Measurements from ENCODE around the gene ARFIP2. TPM values are rescaled to one million over a fixed set of nuclear protein-coding genes. Genes with fewer than 3 reads are reported as not detected.

The ARFIP2 gene
- total and polyA plus RNA-seq, 10 donors = 23.4 to 72.7 (median 36.1) TPM

DNA sequence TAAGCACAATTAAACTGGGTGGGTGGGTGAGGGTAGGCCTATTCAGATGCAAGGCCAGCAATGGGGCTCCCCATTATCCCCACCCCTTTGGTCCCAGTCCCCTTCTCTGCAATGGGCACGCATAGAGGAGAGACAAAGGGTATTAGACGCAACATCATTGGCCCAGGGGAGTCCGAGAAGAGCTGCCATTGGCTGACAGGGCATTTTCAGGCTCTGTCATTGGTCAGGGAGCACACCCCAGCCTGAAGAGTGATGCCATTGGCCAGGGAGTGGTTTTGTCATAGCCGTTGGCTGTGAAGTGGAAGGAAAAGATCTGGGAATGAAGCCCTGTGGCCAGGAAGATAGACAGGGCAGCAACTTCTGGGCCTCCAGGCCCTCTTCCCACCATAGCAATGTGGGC lies 4.6 kb downstream of the ARFIP2 start:
- H3K9me3 ChIP-seq = no peaks in the 10 kb centered on the region
- no peak overlapping the region for H3K27ac ChIP-seq
- no peak for DNase-seq
- intact Hi-C loops (cut with DNase I; ENCODE audit: low total_unique reads) = no loop called here
- peaks cover 0 to 35% (median 25%) of the 10 kb centered on the region in 6 donors for H3K36me3 ChIP-seq
- TF ChIP-seq, protein P1, sequence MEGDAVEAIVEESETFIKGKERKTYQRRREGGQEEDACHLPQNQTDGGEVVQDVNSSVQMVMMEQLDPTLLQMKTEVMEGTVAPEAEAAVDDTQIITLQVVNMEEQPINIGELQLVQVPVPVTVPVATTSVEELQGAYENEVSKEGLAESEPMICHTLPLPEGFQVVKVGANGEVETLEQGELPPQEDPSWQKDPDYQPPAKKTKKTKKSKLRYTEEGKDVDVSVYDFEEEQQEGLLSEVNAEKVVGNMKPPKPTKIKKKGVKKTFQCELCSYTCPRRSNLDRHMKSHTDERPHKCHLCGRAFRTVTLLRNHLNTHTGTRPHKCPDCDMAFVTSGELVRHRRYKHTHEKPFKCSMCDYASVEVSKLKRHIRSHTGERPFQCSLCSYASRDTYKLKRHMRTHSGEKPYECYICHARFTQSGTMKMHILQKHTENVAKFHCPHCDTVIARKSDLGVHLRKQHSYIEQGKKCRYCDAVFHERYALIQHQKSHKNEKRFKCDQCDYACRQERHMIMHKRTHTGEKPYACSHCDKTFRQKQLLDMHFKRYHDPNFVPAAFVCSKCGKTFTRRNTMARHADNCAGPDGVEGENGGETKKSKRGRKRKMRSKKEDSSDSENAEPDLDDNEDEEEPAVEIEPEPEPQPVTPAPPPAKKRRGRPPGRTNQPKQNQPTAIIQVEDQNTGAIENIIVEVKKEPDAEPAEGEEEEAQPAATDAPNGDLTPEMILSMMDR (IDR thresholded peaks at IDR 0.05 in 8 of 11, conservative IDR thresholded peaks at IDR 0.05 in 3 of 11) = no peak
- no peak for TF ChIP-seq POLR2AphosphoS5 (IDR thresholded peaks at IDR 0.05)
- TF ChIP-seq POLR2A (IDR thresholded peaks at IDR 0.05) = no peak
- peaks cover 15 to 55% (median 42%) of the 10 kb centered on the region in 6 donors for H3K4me1 ChIP-seq
- 92 to 100% (median 97%) methylated on average over 4 of the region's 4 CpGs for WGBS, 5 donors
- no peaks in the 10 kb centered on the region for H3K27me3 ChIP-seq (replicated peaks in 1 of 7)
- no peak overlapping the region for H3K4me3 ChIP-seq

DNA sequence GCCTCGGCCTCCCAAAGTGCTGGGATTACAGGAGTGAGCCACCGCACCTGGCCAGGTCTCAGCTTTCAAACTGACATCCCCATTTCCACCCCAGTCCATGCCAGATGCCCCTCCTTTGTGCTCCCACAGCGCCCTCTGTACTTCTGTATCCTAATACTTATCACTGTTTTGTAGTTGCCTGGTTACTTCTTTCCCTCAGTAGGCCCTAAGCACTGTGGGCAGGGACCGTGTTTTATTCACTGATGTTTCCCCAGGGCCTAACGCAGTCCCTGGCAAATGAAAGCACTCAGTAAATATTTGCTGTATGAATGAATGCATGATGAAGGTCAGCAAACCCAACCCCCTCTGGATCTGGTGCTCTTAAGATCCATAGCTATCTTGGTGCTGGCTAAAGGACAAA lies 5.2 kb downstream of the ARFIP2 start:
- Histone ChIP-seq H3K9me3 (no peaks in the 10 kb centered on the region), H3K36me3 (peaks cover 0 to 35% (median 25%) of the 10 kb centered on the region in 6 donors), H3K27me3 (replicated peaks in 1 of 7) (no peaks in the 10 kb centered on the region), H3K27ac (peak overlapping the region in 1 of 8 donors; percentile 16), H3K4me3 (no peak overlapping the region), H3K4me1 (peaks cover 15 to 53% (median 41%) of the 10 kb centered on the region in 6 donors)
- no peak for DNase-seq
- intact Hi-C loops (cut with DNase I; ENCODE audit: low total_unique reads) = no loop called here
- no peak for TF ChIP-seq POLR2A (IDR thresholded peaks at IDR 0.05)
- TF ChIP-seq POLR2AphosphoS5 (IDR thresholded peaks at IDR 0.05) = peak in 1 of 3 donors; percentile 12
- TF ChIP-seq, protein P1 (IDR thresholded peaks at IDR 0.05 in 8 of 11, conservative IDR thresholded peaks at IDR 0.05 in 3 of 11) = no peak
- WGBS, 5 donors = 89 to 92% (median 91%) methylated on average over 5 of the region's 5 CpGs

DNA sequence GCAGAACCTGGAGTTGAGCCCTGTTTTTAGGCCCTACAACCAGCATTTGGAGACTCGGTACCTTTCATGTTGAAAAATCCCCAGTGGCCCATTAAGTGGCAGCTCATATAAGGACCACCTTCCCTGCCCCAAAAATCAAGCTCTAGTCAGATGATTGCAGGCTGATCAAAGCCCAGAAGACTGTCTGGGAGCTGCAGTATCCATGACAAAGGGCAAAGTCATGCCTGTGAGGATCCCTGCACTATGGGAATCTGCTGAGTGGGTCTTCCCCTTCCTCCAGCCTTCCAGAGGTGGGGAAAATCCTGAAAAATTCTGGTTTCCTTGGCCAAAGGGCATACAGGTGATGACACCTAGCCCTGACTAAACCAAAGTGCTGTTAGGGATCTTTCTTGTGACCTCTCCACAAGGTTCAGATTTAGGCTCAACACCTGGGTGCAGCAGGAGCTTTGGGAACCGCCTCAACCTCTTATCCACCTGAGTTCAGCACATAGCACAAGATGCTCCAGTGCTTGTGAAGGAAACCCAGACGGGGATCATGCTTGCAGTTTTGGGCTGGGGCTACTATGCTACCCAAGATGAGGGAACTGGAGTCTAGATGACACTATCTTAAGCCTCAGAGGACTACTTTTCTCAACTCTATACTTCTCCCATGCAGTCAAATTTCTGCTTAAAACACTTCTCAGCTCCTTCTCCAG lies 6.2 kb downstream of the ARFIP2 start:
- H3K4me3 ChIP-seq = peak overlapping the region in 1 of 8 donors; percentile 90
- peaks cover 8 to 45% (median 33%) of the 10 kb centered on the region in 6 donors for H3K4me1 ChIP-seq
- WGBS, 5 donors = 59 to 84% (median 77%) methylated on average over 3 of the region's 3 CpGs
- no peak for DNase-seq
- H3K9me3 ChIP-seq = no peaks in the 10 kb centered on the region
- peaks cover 0 to 35% (median 25%) of the 10 kb centered on the region in 6 donors for H3K36me3 ChIP-seq
- intact Hi-C loops (cut with DNase I; ENCODE audit: low total_unique reads) = no loop called here
- no peaks in the 10 kb centered on the region for H3K27me3 ChIP-seq (replicated peaks in 1 of 7)
- TF ChIP-seq POLR2AphosphoS5 (IDR thresholded peaks at IDR 0.05) (no peak), POLR2A (IDR thresholded peaks at IDR 0.05) (no peak)
- TF ChIP-seq, protein P1 (IDR thresholded peaks at IDR 0.05 in 8 of 11, conservative IDR thresholded peaks at IDR 0.05 in 3 of 11) = no peak
- H3K27ac ChIP-seq = peak overlapping the region; percentile 1 to 93 (median 89)

DNA sequence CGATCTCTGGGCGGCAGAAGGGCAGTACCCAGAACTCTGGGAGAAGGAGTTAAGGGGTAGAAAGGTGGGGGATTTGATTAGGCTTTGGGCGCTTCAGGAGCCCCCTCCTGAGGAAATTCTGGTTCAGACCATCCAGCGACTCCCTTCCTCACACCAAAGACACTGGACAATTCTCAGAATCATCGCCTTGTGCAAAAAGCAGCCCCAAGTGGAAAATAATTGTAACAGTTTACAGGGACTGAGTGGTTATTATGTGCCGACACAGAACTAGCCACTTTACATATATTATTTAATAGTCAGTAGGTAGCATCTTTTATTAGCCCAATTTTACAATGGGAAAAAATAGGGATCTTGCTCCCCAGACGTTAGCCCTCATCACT lies 6.7 kb downstream of the ARFIP2 start:
- Histone ChIP-seq H3K9me3 (no peaks in the 10 kb centered on the region), H3K4me3 (peak overlapping the region; percentile 4 to 90 (median 64)), H3K4me1 (peaks cover 9 to 45% (median 30%) of the 10 kb centered on the region in 6 donors), H3K27ac (peak overlapping the region; percentile 69 to 93 (median 90)), H3K36me3 (peaks cover 0 to 32% (median 25%) of the 10 kb centered on the region in 6 donors), H3K27me3 (replicated peaks in 1 of 7) (no peaks in the 10 kb centered on the region)
- intact Hi-C loops (cut with DNase I; ENCODE audit: low total_unique reads) = no loop called here
- DNase-seq = no peak
- TF ChIP-seq, protein P1 (IDR thresholded peaks at IDR 0.05 in 8 of 11, conservative IDR thresholded peaks at IDR 0.05 in 3 of 11) = no peak
- TF ChIP-seq POLR2A (IDR thresholded peaks at IDR 0.05) (no peak), POLR2AphosphoS5 (IDR thresholded peaks at IDR 0.05) (no peak)
- WGBS, 5 donors = 42 to 55% (median 45%) methylated on average over 7 of the region's 7 CpGs

Measured in spleen (tissue), 11 donors.